OCI-LY7 (cell line): Measurements from ENCODE around the gene DAPK2. TPM values are rescaled to one million over a fixed set of nuclear protein-coding genes. Genes with fewer than 3 reads are reported as not detected.

Source experiments
- BruUV-seq: library from RNA; stranded (reverse); fragments of 400-500 nt; replicated peaks from 2 replicates; lab custom pipeline; 2021; lab: Mats Ljungman, UMichigan
- CTCF ChIA-PET: fragments of 300-600 bp; sonication (Branson Sonifier 250); formaldehyde crosslinking; loops from one replicate; lab custom pipeline; 2022; ENCODE audit warnings: antibody characterized with exemption; ENCODE audit not compliant: unreplicated experiment; lab: Charles Lee
- POLR2A ChIA-PET: fragments of 300-600 bp; sonication (Branson Sonifier 250); formaldehyde crosslinking; loops from one replicate; lab custom pipeline; 2022; ENCODE audit warnings: antibody characterized with exemption; lab: Charles Lee
- DNase-seq: peaks from one replicate; pipeline ENCODE4 v3.0.0-alpha.2; 2015; ENCODE audit warnings: low spot score
- H2AFZ ChIP-seq: fragments of 200-600 bp; sonication (generic), shearing (Covaris generic); 2 replicates; pipeline ENCODE4 v1.6.1; 2014; ENCODE audit warnings: mild to moderate bottlenecking, antibody characterized with exemption, low read length, moderate library complexity
- H3K27ac ChIP-seq: fragments of 200-600 bp; sonication (generic); 2 replicates; pipeline ENCODE4 v1.5.1; 2014; ENCODE audit warnings: mixed run types, low read depth, mild to moderate bottlenecking, moderate library complexity, low read length, inconsistent platforms; ENCODE audit not compliant: poor library complexity, severe bottlenecking
- H3K36me3 ChIP-seq: fragments of 200-600 bp; sonication (generic); 2 replicates; pipeline ENCODE4 v1.6.1; 2014; ENCODE audit warnings: mild to moderate bottlenecking, antibody characterized with exemption, low read length, moderate library complexity, mixed read lengths; ENCODE audit not compliant: insufficient read depth
- H3K4me1 ChIP-seq: fragments of 200-600 bp; sonication (generic); 2 replicates; pipeline ENCODE4 v1.5.1; 2014; ENCODE audit warnings: mild to moderate bottlenecking, low read length; ENCODE audit not compliant: insufficient read depth, poor library complexity, severe bottlenecking
- H3K4me2 ChIP-seq: fragments of 200-600 bp; sonication (generic); 2 replicates; pipeline ENCODE4 v1.6.1; 2014; ENCODE audit warnings: mild to moderate bottlenecking, low read length
- H3K4me3 ChIP-seq: fragments of 200-600 bp; sonication (generic); 2 replicates; pipeline ENCODE4 v1.5.1; 2014; ENCODE audit warnings: mild to moderate bottlenecking, low read depth, low read length; ENCODE audit not compliant: poor library complexity, severe bottlenecking
- H3K79me2 ChIP-seq: fragments of 200-600 bp; sonication (generic); 2 replicates; pipeline ENCODE4 v1.6.1; 2016; ENCODE audit warnings: low read depth, mild to moderate bottlenecking, low read length, moderate library complexity, mixed read lengths; ENCODE audit not compliant: insufficient read depth
- H3K9me2 ChIP-seq: fragments of 200-600 bp; sonication (generic); 2 replicates; pipeline ENCODE4 v1.6.1; 2016; ENCODE audit warnings: mild to moderate bottlenecking, low read length, mixed read lengths; ENCODE audit not compliant: insufficient read depth
- H3K9me3 ChIP-seq: fragments of 200-600 bp; sonication (generic); 2 replicates; pipeline ENCODE4 v1.6.1; 2014; ENCODE audit warnings: mild to moderate bottlenecking, mixed run types, low read length, mixed read lengths
- H4K20me1 ChIP-seq: fragments of 200-600 bp; sonication (generic); 2 replicates; pipeline ENCODE4 v1.6.1; 2014; ENCODE audit warnings: mild to moderate bottlenecking, antibody characterized with exemption, low read length, moderate library complexity, mixed read lengths; ENCODE audit not compliant: insufficient read depth
- EZH2phosphoT487 ChIP-seq: fragments of 200-600 bp; sonication (generic); IDR thresholded peaks from 2 replicates; pipeline ENCODE4 v1.6.1; 2018; ENCODE audit warnings: low read depth, borderline replicate concordance, mild to moderate bottlenecking, mixed run types, antibody characterized with exemption, low read length, moderate library complexity, mixed read lengths
- intact Hi-C: fragments of 100-400 bp; cut with micrococcal nuclease; formaldehyde crosslinking; loops from one replicate; pipeline ENCODE4 v1.10.0; 2022; ENCODE audit not compliant: unreplicated experiment
- total RNA-seq, 2 experiments: library from RNA; depleted of rRNA in 1 of 2; stranded (reverse); fragments of >200 nt in 1 of 2; shearing (Covaris generic) in 1 of 2; gene quantifications; 2 replicates each; pipeline ENCODE4 v1.2.3, GENCODE V29; 2014 to 2022
- TF ChIP-seq, protein P1 (sequence below): fragments of 200-600 bp; sonication (generic); conservative IDR thresholded peaks from 2 replicates; pipeline ENCODE4 v1.5.1; 2014; ENCODE audit warnings: mild to moderate bottlenecking, antibody characterized with exemption, low read length, moderate library complexity, mixed read lengths

DAPK2 gene
- total RNA-seq, 2 experiments from 2014 or later = 0.36 to 1.2 TPM

DNA sequence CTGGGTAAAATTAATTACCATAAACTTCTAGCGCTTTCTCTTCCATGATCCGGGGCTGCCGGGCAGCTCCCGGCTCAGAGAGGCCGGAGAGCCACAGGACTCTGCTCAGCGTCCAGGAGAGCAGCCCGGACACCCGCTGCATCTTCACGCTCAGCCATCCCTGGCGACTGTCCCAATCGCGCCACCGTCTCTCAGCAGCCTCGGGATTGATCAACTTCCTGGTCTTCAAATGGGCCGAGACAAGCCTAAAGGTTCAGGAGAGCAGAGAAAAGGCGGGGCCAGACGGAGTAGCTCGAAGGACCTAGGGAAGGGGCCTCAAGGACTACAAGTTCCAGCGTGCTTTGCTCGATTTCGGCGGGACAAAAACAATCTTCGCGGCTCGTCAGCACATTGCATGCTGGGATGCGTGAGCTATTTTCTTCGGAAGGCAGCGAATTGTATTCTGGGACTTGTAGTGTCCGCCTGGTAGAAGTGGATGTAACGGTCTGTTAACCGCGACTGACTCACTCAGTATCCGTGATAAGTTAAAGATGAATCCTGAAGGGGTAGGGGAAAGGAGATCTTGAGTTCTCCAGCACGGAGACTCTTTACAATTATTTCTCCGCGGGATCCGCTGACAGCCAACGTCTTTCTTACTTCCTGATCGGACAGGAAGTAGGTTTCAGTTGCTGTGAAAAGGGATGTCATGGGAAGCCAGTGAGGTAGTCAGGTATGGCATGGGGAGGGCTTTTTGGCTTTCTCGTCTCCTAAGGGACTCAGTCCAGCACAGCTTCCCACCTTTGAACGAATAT is 47.5 kb upstream of the DAPK2 start, which contains the start of gene CIAO2A:
Gene CIAO2A (minus strand): TSS at position 212 of the 791 bp plus-strand sequence. CDS start 70 bp downstream, at position 142.
- Histone ChIP-seq H2AFZ (peak within 1 kb of the TSS; percentile 85), H3K36me3 (peaks cover 12% of the 10 kb centered on the region), H3K4me1 (peaks cover 68% of the 10 kb centered on the region), H3K4me3 (peak within 1 kb of the TSS; percentile 85), H4K20me1 (peaks cover 29% of the 10 kb centered on the region), H3K4me2 (peak within 1 kb of the TSS; percentile 90), H3K79me2 (peaks cover 86% of the 10 kb centered on the region), H3K9me3 (no peaks in the 10 kb centered on the region), H3K9me2 (no peaks in the 10 kb centered on the region), H3K27ac (peak within 1 kb of the TSS; percentile 75)
- DNase-seq = peak; percentile 98
- CTCF ChIA-PET = interaction anchor here (0.8 to 1.0 kb wide), 3 partner anchors 26 to 380 kb away, joined by 3 read pairs; no protein-coding TSS in a partner anchor
- BruUV-seq = no TSS peak
- intact Hi-C loops = loop anchor here (1.0 to 10.0 kb wide), 3 partner anchors 59 to 619 kb away; partner anchors contain the start of gene PCLAF
- TF ChIP-seq, protein P1, sequence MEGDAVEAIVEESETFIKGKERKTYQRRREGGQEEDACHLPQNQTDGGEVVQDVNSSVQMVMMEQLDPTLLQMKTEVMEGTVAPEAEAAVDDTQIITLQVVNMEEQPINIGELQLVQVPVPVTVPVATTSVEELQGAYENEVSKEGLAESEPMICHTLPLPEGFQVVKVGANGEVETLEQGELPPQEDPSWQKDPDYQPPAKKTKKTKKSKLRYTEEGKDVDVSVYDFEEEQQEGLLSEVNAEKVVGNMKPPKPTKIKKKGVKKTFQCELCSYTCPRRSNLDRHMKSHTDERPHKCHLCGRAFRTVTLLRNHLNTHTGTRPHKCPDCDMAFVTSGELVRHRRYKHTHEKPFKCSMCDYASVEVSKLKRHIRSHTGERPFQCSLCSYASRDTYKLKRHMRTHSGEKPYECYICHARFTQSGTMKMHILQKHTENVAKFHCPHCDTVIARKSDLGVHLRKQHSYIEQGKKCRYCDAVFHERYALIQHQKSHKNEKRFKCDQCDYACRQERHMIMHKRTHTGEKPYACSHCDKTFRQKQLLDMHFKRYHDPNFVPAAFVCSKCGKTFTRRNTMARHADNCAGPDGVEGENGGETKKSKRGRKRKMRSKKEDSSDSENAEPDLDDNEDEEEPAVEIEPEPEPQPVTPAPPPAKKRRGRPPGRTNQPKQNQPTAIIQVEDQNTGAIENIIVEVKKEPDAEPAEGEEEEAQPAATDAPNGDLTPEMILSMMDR = no peak
- TF ChIP-seq EZH2phosphoT487 = no peak
- POLR2A ChIA-PET = interaction anchor here (0.5 to 1.7 kb wide), 13 partner anchors 8 to 590 kb away, joined by 3 to 12 read pairs (median 4); no protein-coding TSS in a partner anchor

DNA sequence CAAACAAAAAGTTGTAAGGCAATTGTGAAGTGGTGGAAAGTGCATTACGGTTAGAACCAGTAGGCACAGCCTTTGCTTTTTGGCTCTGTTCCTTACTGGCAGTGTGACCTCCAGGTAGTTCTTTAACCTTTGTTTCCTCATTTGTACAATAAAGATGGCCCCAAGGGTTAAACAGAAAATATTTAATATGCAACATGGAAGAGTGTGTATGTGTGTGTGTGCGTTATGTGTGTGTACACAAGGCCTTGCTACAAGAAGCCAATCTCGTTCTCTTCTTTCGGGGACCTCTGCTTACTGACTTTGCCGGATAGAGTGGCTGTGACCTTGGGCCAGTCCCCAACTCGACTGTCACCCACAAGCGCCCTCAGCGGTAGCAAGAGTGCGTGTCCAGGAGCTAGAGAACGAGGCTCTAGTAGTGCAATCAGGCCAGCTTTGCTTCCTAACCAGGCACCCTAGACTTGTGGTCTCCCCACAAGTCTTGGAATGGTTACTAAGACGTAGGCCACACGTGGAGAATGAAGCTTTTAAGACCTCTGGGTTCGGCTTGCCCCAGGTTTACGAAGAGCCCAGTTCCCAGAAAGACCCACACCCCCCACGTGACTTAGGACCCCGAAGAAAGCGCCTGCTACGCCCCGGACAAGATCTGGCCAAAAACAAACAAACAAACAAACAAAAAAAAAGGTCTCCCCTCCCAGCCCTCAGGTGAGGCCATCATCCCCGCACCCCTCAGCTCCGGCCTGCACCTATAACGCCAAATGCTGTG is 46.8 kb upstream of the DAPK2 start:
- H4K20me1 ChIP-seq = peaks cover 27% of the 10 kb centered on the region
- CTCF ChIA-PET = interaction anchor here (0.6 to 1.0 kb wide), 4 partner anchors 25 to 380 kb away, joined by 3 read pairs; partner anchors contain the start of gene SNX22
- peak overlapping the region; percentile 75 for H3K27ac ChIP-seq
- H3K36me3 ChIP-seq = peaks cover 17% of the 10 kb centered on the region
- H3K4me1 ChIP-seq = peaks cover 66% of the 10 kb centered on the region
- no peaks in the 10 kb centered on the region for H3K9me3 ChIP-seq
- H3K4me3 ChIP-seq = peak overlapping the region; percentile 85
- POLR2A ChIA-PET = interaction anchor here (0.5 to 1.7 kb wide), 8 partner anchors 9 to 589 kb away, joined by 3 to 12 read pairs (median 4); no protein-coding TSS in a partner anchor
- H3K4me2 ChIP-seq = peak overlapping the region; percentile 90
- intact Hi-C loops = loop anchor here (5.0 to 10.0 kb wide), 2 partner anchors 289 to 618 kb away; partner anchors contain the start of gene PCLAF
- TF ChIP-seq EZH2phosphoT487 = no peak
- TF ChIP-seq, protein P1 = peak; percentile 66
- peaks cover 86% of the 10 kb centered on the region for H3K79me2 ChIP-seq
- H2AFZ ChIP-seq = peak overlapping the region; percentile 85
- no peaks in the 10 kb centered on the region for H3K9me2 ChIP-seq
- BruUV-seq = TSS peak; percentile 71
- DNase-seq = peak; percentile 79
